HG03442 (cell line): ENCODE measurements around the gene SLAMF6.

Experiments used
- ATAC-seq: cut with Tn5 transposase; IDR thresholded peaks from one replicate; pipeline ENCODE4 v1.9.1; 2021; ENCODE audit warnings: mild to moderate bottlenecking, moderate library complexity; ENCODE audit not compliant: unreplicated experiment

SLAMF6 gene

GRCh38 chr1:160472112-160472511 is 50.9 kb downstream of the SLAMF6 start:
- ATAC-seq = no peak

GRCh38 chr1:160471253-160471652 is 51.8 kb downstream of the SLAMF6 start:
- no peak for ATAC-seq

DNA sequence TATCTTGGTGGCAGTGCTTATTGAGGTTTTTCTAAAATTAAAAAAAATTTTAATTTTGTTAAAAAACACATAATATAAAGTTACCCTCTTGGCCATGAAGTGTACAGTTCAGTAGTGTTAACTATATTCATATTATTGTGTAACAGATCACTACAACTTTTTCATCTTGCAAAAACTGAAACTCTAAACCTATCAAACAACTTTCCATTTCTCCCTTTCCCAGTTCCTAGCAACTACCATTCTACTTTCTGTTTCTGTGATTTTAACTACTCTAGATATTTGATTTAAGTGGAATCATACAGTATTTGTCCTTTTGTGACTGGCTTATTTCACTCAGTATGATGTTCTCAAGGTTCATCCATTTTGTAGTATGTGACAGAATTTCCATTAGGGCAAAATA is 55.5 kb downstream of the SLAMF6 start:
- ATAC-seq = no peak

GRCh38 chr1:160466961-160467360 is 56.1 kb downstream of the SLAMF6 start:
- no peak for ATAC-seq

DNA sequence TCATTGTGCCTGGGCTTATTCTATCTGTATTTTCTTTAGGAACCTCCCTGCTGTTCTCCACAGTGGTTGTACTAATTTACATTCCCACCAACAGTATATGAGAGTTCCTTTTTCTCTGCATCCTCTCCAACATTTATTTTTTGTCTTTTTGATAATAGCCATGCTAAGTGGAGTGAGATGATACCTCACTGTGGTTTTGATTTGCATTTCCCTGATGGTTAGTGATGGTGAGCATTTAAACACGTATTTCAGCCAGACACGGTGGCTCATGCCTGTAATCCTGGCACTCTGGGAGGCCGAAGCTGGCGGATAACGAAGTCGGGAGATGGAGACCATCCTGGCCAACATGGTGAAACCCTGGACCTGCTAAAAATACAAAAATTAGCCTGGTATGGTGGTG is 57.9 kb downstream of the SLAMF6 start:
- ATAC-seq = no peak

GRCh38 chr1:160460683-160461287 is 62.3 kb downstream of the SLAMF6 start:
- no peak for ATAC-seq

- ATAC-seq = no peak
These were observed 62.8 kb downstream of the SLAMF6 start for GRCh38 chr1:160460214-160460642.

GRCh38 chr1:160459687-160460086 is 63.4 kb downstream of the SLAMF6 start:
- no peak for ATAC-seq

GRCh38 chr1:160459056-160459455 is 64.0 kb downstream of the SLAMF6 start:
- no peak for ATAC-seq

DNA sequence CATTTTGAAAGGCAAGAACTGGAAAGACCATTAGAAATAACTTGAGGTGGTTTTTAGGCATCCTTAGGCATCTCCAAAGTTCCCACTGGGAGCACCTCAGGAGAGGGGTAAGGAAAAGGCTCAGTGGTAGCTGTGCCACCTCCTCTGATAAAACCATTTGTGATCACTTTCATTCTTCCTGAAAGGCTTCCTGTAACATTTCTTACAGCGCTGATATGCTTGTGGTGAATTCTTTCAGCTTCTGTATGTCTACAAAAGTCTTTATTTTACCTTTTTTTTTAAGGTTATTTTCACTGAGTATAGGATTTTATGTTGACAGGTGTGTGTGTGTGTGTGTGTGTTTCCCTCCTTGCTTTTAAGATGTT is 67.9 kb downstream of the SLAMF6 start:
- ATAC-seq = no peak

GRCh38 chr1:160454371-160455152 is 68.5 kb downstream of the SLAMF6 start:
- no peak for ATAC-seq

- ATAC-seq = peak; percentile 76
These were observed 69.6 kb downstream of the SLAMF6 start for GRCh38 chr1:160453443-160453842.

DNA sequence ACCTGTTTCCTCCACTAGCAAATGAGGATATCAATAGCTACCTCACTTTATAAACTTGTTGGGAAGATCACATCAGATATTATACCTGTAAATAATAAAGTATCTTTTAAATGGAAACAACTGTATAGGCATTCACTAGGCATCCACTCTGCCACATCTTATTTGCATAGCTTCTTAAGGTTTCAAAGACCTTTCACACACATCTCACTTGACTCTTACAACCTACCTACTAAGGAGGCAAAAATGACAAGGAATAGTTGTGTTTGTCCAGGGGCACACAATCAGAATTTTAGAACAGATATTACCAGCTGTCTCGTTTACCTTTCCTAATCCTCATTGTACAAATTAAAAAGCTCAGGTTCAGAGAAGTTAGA is 71.2 kb downstream of the SLAMF6 start:
- ATAC-seq = peak; percentile 27

GRCh38 chr1:160451119-160451858 is 71.8 kb downstream of the SLAMF6 start:
- peak; percentile 37 for ATAC-seq

DNA sequence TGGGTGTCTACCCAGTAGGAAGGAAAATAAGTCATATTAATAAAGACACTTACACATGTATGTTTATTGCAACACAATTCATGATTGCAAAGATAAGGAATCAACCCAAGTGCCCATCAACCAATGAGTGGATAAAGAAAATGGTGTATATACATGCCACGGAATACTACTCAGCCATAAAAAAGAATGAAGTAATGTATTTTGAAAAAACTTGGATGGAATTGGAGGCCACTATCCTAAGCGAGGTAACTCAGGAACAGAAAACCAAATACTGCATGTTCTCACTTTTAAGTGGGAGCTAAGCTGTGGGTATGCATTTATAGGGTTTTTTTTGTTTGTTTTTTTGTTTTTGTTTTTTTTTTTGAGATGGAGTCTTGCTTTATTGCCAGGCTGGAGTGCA is 73.6 kb downstream of the SLAMF6 start:
- ATAC-seq = no peak

DNA sequence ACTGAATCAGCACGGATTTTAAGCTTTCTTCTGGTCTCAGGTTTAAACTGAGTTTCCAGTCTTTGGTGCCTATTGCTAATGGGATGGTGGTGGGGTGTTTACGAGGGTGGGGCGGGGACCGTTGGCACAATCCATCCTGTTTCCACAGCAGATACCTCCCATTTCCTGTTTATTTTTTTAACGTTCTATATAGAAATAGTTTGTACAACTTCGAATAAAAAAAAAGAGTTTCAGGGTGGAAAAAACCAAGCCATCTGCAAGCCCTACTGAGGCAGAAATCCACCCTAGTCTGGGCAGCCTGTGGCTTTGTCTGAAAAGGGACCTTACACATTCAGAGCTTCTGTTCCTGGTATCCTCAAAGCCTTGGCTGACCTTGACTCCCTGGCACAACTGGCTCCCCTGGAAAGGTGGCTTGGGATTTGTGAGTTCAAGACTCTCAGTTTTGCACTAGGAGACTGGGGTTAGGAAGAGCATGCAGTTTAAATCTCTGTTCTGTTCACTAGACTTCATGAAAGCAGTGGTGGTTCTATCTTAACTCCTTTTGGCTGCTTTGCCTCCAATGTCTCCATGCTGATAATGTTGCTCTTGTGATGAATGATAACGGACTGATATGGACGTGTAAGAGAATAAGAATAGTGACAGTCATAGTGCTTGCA is 76.0 kb downstream of the SLAMF6 start:
- ATAC-seq = no peak

GRCh38 chr1:160439718-160440117 is 83.3 kb downstream of the SLAMF6 start:
- no peak for ATAC-seq

DNA sequence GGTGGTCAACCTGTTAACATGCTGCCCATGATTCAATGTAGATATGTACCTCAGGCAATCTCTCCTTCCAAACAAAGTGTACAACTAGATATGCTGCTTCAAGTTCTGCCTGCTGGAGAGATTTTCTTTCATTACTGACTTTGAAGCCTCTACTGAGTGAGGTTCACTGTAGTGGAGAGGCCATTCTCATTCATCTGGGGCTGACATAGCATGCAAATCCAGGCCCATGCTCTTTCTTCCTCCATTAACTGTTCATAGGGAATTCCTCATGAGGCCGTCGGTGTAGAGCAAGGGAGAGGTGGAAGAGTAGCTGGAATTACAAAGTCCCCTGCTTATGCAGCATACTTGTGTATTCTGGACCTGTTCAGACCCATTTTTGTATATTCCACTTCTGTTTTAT is 84.1 kb downstream of the SLAMF6 start:
- ATAC-seq = no peak

GRCh38 chr1:160438317-160438918 is 84.6 kb downstream of the SLAMF6 start:
- no peak for ATAC-seq

DNA sequence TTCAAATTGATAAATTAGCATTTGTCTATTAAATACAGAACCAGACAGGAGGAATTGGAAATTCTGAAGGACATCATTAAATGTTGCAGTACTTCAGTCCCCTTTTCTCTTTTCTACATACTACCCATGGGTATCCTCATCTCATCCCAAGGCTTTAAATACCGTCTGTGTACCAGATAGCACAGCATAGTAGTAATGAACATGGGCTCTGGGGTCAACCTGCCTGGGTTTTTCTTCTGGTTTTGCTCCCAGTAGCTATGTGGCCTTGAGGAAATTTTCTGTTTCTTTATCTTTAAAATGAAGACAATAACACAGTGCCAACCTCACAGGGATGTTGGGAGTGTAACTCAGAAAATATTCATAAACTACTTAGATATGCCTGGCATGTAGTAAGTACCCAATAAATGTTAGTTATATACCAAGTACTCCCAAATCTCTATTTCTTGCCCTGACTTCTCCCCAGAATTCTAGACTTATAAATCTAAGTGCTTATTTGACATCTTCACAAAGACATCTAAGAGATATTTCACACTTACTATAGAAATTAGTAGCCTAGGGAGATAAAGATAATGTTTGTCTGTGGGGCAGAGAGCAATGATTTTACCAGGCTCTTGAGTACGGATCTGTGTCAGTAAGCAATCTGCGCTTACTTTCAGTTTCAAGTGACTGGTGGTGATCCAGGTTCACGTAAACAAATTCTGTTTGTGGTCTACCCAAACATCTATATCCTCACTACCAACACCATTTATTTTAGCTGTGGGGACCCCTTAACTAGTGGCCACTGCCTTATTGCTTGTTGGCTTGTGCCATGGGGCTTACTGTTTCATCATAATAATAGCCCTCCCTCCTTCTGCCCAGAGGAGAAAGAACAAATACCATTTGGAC is 85.4 kb downstream of the SLAMF6 start:
- ATAC-seq = peak; percentile 81
